Heart left ventricle (tissue), 16 donors: ENCODE results near the gene KIF21B. TPM values are rescaled to one million over a fixed set of nuclear protein-coding genes. Genes with fewer than 3 reads are reported as not detected.
"Not testable (repeated sequence)": the region's sequence is repeated elsewhere in the genome, so short reads cannot be mapped to it uniquely, and the experiment has no call there.

Experiments used
- ATAC-seq, 4 donors: fragments of 200-7000 bp; cut with Tn5 transposase; one replicate each; pipeline ENCODE4 v1.9.1; 2020 to 2022; ENCODE audit warnings: moderate library complexity in 4 of 4, mild to moderate bottlenecking in 3 of 4, moderate number of reproducible peaks in 1 of 4
- DNase-seq, 5 donors: peaks; one replicate each; pipeline ENCODE4 v3.0.0-alpha.2; 2020
- H3K27ac ChIP-seq, 12 donors: fragments of 200-600 bp; sonication (generic) in 4 of 12; one replicate each; pipeline versions ENCODE4 v1.5.0 to v1.8.0; 2016 to 2022; ENCODE audit warnings: mild to moderate bottlenecking in 2 of 12
- H3K27me3 ChIP-seq, 9 donors: fragments of 200-600 bp; sonication (generic) in 2 of 9; one replicate each; pipeline versions ENCODE4 v1.5.1 to v1.8.0; 2016 to 2022; ENCODE audit warnings: mild to moderate bottlenecking in 3 of 9
- H3K36me3 ChIP-seq, 9 donors: fragments of 200-600 bp; sonication (generic) in 2 of 9; one replicate each; pipeline versions ENCODE4 v1.5.0 to v1.8.0; 2018 to 2022; ENCODE audit warnings: mild to moderate bottlenecking in 2 of 9
- H3K4me1 ChIP-seq, 12 donors: fragments of 200-600 bp; sonication (generic) in 4 of 12; one replicate each; pipeline versions ENCODE4 v1.5.0 to v1.8.0; 2016 to 2022; ENCODE audit warnings: mild to moderate bottlenecking in 3 of 12
- H3K4me3 ChIP-seq, 12 donors: fragments of 200-600 bp; sonication (generic) in 4 of 12; one replicate each; pipeline versions ENCODE4 v1.5.0 to v1.8.0; 2017 to 2022; ENCODE audit warnings: mild to moderate bottlenecking in 9 of 12, moderate library complexity in 4 of 12
- H3K9me3 ChIP-seq, 12 donors: fragments of 200-600 bp; sonication (generic) in 4 of 12; one replicate each; pipeline versions ENCODE4 v1.5.0 to v1.8.0; 2016 to 2022; ENCODE audit warnings: mild to moderate bottlenecking in 1 of 12
- CTCF ChIP-seq, 12 donors: fragments of 200-600 bp; sonication (generic) in 4 of 12; IDR thresholded peaks; one replicate each; pipeline versions ENCODE4 v1.5.0 to v1.8.0; 2018 to 2022; ENCODE audit warnings: antibody characterized with exemption in 12 of 12, mild to moderate bottlenecking in 5 of 12
- POLR2A ChIP-seq, 2 donors: fragments of 450-650 bp; IDR thresholded peaks; one replicate each; pipeline ENCODE4 v1.6.1; 2017; ENCODE audit warnings: antibody characterized with exemption in 2 of 2, mild to moderate bottlenecking in 2 of 2, moderate library complexity in 2 of 2
- WGBS, 4 donors: extraction: QIAGEN DNeasy Blood & Tissue Kit in 2 of 4; methylation state at CpG; one replicate each; pipeline versions ENCODE4 v1.1.5 to v1.1.7; 2013 to 2018; 5-methylcytosine and 5-hydroxymethylcytosine counted together
- intact Hi-C, 10 donors: fragments of 100-400 bp; cut with DNase I; formaldehyde crosslinking; loops; one replicate each; pipeline versions ENCODE4 v1.11.1 to v1.14.2; 2022
- polyA plus RNA-seq, 2 donors: library from polyadenylated mRNA; stranded (reverse); fragments of 200-250 nt; gene quantifications; one replicate each; pipeline ENCODE4 v1.2.3, GENCODE V29; 2013
- total RNA-seq, 9 donors: library from RNA; depleted of rRNA in 2 of 9; stranded (reverse); fragments of >200 nt in 2 of 9; fragmentation: NEBNext Ultra II Directional in 3 of 9; extraction: Animal tissue kit (Norgen Biotek cat#: 25700) in 3 of 9; gene quantifications; one replicate each; pipeline versions ENCODE4 v1.1.0 to v1.2.4, GENCODE V29; 2016 to 2023
- donor health status: ischemic (EF 13 %, LVEDD 7.1; RV severe dilation, severe dysfunction).
- donor health status: healthy with polysubstance abuse.
- donor health status: DM: no; HTN: yes; CAD: no.
- donor health status: DM: no; HTN: no; CAD: no.
- donor health status: ischemic (EF 25% LVEDD 6.9; RV normal size, moderate dysfunction).
- donor health status: ischemic (EF 25% LVEDD 5.7; RV mildly dilated, moderate dysfunction).
- donor health status: healthy.
- donor health status: DM: yes; HTN: yes; CAD: no.
- donor health status: ischemic (EF 35%, LVEDD 5.7; RV mildly dilated, moderate dysfunction).
- donor health status: nonischemic (EF 11% LVEDD 7.7; RV severe dilation, severe dysfunction).
- donor health status: DM: yes; HTN: yes; CAD: no.
- donor health status: PGD.
- donor health status: ischemic (EF 29% LVEDD 5.4; RV normal size, mild dysfunction).
- donor health status: nonischemic (EF 23%, LVEDD 6.1; RV moderate dilation, normal function).

The KIF21B gene
- total and polyA plus RNA-seq, 11 donors = 0.21 to 3.6 (median 0.46) TPM

- intact Hi-C loops = no loop called here
- H3K36me3 ChIP-seq = no peaks in the 10 kb centered on the region
- peak in 1 of 5 donors; percentile 36 for DNase-seq
- peaks cover 0 to 11% (median 4%) of the 10 kb centered on the region in 12 donors for H3K4me1 ChIP-seq
- H3K27me3 ChIP-seq = no peaks in the 10 kb centered on the region
- no peak overlapping the region for H3K4me3 ChIP-seq
- H3K27ac ChIP-seq = no peak overlapping the region
- no peak for ATAC-seq
- WGBS, 4 donors = 83 to 87% (median 85%) methylated on average over 7 to 11 of the region's 11 CpGs
- H3K9me3 ChIP-seq = no peaks in the 10 kb centered on the region
- TF ChIP-seq POLR2A (IDR thresholded peaks at IDR 0.05) = no peak
- no peak for TF ChIP-seq CTCF (IDR thresholded peaks at IDR 0.05)
Measured at GRCh38 chr1:200967693-200968468, 55.6 kb downstream of the KIF21B start.

- H3K4me1 ChIP-seq = peaks cover 0 to 6% (median 0%) of the 10 kb centered on the region in 12 donors
- H3K4me3 ChIP-seq = no peak overlapping the region
- 94 to 100% (median 97%) methylated on average over 2 of the region's 2 CpGs for WGBS, 4 donors
- intact Hi-C loops = no loop called here
- no peak for TF ChIP-seq CTCF (IDR thresholded peaks at IDR 0.05)
- TF ChIP-seq POLR2A (IDR thresholded peaks at IDR 0.05) = no peak
- H3K27me3 ChIP-seq = no peaks in the 10 kb centered on the region
- no peaks in the 10 kb centered on the region for H3K9me3 ChIP-seq
- H3K36me3 ChIP-seq = no peaks in the 10 kb centered on the region
- no peak overlapping the region for H3K27ac ChIP-seq
- ATAC-seq = no peak
- peak in 1 of 5 donors; percentile 19 for DNase-seq
Measured at GRCh38 chr1:200966934-200967333, 56.6 kb downstream of the KIF21B start.

- intact Hi-C loops = no loop called here
- DNase-seq (peak in 1 of 5 donors; percentile 7), ATAC-seq (no peak)
- TF ChIP-seq POLR2A (IDR thresholded peaks at IDR 0.05) = no peak
- TF ChIP-seq CTCF (IDR thresholded peaks at IDR 0.05) = no peak
- no peak overlapping the region for H3K27ac ChIP-seq
- H3K4me3 ChIP-seq = no peak overlapping the region
- H3K36me3 ChIP-seq = no peaks in the 10 kb centered on the region
- WGBS, 4 donors = 51 to 67% (median 55%) methylated on average over 6 of the region's 6 CpGs
- H3K27me3 ChIP-seq = peaks cover 0 to 3% (median 0%) of the 10 kb centered on the region in 9 donors
- peaks cover 0 to 5% (median 0%) of the 10 kb centered on the region in 12 donors for H3K4me1 ChIP-seq
- no peaks in the 10 kb centered on the region for H3K9me3 ChIP-seq
Measured at GRCh38 chr1:200965111-200965805, 58.3 kb downstream of the KIF21B start.

- WGBS, 4 donors = 89 to 94% (median 91%) methylated on average over 11 of the region's 11 CpGs
- ATAC-seq, DNase-seq, H3K9me3 ChIP-seq, intact Hi-C loops, H3K4me1 ChIP-seq, H3K27me3 ChIP-seq, H3K27ac ChIP-seq, H3K4me3 ChIP-seq, H3K36me3 ChIP-seq: not testable (repeated sequence)
Measured at GRCh38 chr1:200963888-200964287, 59.6 kb downstream of the KIF21B start.
